Stimulated activated CD8-positive, alpha-beta memory T cell treated with anti-CD3 and anti-CD28 coated beads, Interleukin-12 subunit alpha, Interleukin-12 subunit beta, amount 100 ng/mL, for 24 hours (primary cell): ENCODE measurements around the gene TRAK1.

Experiments
- DNase-seq: peaks from one replicate; pipeline ENCODE4 v3.0.0-alpha.2; 2020; ENCODE audit errors: extremely low read depth

The TRAK1 gene

DNA sequence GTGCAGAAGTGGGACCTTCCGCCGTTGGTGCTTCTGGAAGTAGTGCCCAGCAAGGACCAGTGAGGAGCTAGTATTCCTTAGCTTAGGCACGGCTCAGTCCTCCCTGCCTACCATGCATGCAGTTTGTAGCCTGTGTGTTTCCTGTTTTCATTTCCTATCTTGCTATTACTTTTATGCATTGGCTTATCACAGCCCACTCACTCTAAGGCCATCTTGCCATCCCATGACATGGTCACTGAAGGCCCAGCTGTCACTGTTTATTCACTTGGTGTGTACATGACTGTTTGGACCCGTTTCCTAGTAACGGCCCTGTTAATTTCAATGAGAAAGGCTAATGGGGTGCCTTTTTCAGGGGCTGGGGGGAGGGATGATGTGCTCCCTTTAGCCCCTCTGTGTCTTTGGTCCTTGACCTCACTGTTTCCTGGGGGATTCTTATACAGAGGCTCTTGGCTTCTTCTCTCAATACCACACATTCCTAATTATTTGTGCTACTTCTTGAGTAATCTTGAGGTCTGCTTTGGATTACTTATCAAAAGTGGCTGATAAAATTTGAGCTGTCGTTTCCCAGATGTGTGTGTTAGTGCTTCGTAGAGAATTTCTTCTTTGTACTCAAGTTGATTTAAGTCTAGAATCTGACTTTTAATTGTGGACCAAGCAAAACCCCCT is 24.5 kb upstream of the TRAK1 start:
- no peak for DNase-seq

DNA sequence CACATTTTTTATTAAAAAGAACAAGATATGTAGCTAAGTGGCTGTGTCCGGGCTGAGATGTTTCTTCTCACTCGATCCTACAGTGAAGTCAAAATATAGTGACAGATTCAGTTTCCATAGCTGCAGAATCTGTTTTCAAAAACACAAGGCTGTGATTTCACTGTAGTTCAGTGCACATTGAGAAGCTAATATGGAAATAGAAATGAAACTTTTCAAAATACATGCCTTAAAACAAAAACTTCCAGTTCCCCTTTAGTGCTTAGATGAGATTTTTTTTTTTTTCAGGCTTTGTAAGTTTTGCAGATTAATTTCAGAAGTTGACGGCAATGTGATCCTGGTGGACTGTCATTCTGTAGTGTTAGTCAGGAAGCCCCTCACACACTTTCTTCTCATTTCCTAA is 23.8 kb upstream of the TRAK1 start:
- DNase-seq = no peak

DNA sequence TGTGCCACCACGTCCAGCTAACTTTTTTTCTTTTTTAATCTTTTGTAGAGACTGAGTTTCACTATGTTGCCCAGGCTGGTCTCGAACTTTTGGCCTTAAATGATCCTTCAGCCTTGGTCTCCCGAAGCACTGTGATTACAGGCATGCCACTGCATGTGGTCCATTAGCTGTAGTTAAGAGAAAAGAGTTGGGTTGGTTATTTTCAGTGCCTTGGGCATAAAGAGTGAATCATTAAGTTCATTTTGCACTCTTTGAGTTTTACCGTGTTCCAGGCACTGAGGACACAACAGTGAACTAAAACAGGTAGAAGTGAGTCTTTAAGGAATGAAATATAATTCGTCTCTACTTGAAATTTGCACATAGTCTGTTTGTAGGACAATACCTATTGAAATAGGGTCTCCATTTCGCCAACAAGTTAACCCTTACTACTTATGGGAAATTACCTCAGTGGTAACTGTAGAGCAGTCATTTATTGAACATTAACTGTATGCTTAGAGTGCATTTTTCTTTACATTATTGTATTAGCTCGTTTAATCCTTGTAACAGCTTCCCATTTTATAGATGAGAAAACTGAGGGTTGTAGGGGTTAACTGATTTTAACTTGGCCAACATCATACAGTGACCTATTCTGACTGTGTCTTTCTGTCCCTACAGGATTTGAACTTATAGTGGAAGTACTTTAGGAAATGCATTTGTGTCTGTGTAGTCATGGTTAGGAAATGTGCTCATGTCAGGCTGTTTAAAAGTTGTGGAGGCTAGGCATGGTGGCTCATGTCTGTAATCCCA is 22.7 kb upstream of the TRAK1 start:
- no peak for DNase-seq

DNA sequence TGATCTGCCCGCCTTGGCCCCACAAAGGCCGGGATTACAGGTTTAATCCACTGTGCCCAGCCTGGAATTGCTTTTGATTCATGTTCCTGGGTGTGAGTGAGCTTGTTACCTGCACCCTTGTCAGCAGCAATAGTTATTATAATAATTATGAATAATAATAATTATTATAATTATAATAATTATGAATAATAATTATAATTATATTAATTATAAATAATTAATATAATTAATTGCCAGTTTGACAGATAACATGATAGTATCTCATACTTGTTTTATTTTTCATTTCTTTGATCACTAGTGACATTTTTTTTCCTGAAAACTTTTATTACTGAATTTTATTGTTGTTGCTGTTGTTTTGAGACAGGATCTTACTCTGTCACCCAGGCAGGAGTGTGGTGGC is 21.1 kb upstream of the TRAK1 start:
- DNase-seq = no peak

DNA sequence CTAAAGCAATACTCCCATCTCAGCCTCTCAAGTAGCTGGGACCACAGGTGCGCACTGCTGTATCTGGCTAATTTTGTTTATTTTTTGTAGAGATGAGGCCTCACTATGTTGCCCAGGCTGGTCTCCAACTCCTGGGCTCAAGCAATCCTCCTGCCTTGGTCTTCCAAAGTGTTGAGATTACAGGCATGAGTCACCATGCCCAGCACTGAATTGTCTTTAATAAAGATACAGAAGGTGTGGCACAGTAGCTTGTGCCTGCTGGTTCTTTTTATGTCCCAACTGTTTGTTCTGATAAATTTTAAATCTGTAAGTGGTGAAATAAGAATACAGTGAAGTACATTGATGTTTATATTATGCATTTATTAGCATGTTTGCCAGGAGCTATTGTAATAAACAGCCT is 20.6 kb upstream of the TRAK1 start:
- no peak for DNase-seq

DNA sequence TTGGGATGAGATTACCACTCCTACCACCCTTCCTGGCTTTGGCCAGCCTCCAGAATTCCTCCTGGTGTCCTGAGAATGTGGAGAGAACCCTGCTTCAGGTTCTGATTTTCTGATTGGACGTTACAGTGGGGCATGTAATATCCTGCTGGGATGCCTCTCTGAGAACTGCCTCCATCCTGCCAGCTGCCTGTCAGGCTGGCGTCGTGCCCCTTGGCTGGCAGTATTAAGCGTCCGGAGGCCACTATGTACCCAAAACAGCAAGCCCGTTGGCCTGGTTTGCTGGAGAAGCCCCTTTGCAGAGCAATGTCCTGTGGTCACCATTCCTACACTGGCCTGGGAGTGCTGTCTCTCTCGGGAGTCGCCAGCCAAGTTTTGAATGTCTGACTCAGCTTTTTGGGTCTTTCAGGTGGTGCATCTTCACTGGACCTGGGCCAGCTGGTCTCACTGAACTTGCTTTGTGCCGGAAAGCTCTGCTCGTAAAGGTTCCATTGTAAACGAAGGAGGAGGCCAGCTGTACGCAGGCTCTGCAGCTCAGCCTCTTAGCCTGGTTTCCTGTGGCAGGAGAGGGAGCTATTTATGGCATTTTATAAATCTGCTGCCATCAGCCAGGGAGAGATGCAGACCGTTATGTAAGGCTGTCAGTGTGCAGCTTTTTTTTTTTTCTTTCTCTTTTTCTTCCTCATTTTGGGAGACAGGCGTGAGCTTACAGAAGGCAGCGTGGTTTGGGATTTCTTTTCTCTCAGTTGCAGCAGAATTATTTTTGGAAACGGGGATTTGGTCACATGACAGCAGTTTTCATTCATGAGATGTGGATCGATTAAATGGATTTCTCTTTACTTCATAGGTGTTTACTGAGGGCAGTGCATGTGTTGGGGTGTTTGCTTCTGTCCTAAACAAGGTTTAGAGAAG is 19.0 kb upstream of the TRAK1 start:
- no peak for DNase-seq

DNA sequence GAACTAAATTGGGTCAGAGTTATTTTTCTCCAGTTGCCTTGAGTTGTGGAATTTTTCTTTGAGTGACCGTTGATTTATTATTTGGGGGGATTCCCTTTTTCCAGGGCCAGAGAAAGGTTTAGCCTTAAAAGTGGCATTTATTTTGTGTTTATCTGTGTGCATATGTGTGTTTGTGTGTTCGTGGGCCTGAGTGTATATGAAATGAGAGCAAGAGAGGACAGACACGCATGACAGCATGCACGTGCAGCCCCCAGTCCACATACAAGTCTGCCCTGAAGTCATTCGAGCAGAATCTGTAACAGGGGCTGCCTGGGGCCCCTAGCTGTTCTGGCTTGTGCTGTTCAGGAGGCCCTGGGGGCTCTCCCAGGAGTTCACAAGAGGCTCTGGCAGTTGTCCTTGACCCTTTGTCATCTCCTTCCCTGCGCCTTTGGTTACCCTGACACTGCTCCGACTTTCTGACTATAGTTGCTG is 18.3 kb upstream of the TRAK1 start:
- DNase-seq = no peak

DNA sequence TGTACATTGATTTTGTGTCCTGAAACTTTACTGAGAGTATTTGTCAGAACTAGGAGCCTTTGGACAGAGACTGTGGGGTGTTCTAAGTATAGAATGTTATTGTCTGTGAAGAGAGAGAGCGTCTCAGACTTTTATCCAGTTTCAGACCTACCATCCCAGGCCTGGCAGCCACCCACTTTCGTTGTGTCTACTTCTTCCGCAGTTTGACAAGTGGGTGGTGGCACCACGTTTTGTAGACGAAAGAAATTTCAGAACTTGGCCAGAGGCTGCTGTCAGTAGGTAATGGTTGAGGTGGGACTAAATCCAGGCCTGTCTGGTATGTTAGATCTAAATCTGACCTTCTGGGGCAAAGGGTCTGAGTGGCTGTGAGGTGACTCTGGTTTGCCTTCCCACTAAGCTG is 13.4 kb upstream of the TRAK1 start:
- DNase-seq = no peak

DNA sequence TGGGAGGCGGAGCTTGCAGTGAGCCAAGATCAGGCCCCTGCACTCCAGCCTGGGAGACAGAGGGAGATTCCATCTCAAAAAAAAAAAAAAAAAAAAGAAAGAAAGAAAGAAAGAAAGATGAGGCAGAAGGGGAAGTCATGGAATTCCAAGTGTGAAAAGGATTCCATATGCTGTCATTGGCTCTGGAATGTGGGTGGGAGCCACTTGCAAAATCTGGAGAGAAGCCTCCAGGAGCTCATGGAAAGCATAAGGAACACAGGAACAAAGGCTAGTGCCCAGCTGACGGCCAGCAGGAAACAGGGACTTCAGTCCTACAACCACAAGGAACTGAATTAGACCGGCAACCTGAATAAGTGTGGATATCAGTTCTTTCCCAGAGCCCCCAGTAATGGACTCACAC is 12.5 kb upstream of the TRAK1 start:
- no peak for DNase-seq

DNA sequence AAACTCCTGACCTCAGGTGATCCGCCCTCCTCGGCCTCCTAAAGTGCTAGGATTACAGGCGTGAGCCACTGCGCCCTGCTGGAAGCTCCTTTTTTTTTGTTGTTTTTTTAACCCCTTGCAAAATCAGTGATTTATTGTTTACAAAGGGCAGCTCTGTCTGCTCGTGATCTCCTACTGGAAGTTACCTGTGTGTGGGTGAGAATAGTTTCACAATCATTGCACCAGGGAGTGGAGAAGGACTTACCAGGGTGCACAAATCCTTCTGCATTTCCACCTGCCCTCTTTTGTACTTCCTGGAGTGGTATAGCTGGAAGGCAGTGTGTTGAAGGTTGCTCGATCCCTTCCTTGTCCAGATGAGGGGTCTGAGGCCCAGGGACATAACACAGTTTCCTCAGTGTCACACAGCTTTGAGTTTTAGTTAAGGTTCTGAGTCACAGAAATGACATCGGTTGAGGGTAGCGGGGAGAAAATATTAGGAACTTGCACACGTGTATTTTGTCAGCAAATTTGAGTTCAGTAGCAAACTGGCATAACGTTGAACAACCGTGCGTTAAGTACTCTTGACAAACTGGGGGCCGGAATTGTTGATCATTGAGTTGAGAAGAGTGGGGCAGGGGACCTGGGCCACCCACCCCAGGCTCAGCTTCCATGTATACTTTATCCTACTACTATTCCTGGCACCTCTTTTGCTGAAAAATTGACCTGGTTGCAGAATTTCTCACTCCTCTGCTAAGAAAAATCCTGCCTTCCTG is 11.3 kb upstream of the TRAK1 start:
- DNase-seq = no peak

DNA sequence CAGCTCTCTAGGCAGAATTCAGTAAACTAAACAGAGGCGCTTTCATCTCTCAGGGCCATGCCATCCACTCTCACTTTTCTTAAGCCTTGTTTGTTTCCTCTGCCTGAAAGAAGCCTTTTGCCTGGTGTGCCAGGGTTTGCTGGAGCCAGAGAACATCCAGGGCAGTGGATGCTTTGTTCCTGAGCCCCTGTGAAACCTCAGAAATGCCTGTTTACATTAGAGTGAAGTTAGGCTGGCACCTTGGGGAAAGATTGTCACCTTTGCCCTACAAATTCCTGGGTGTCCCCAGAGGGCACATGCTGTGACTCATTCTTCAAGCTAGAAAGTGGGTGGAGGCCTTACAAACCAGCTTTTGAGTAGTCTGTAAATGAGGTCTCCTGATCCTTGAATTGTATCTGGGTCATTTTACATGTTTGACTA is 10.7 kb upstream of the TRAK1 start:
- no peak for DNase-seq

DNA sequence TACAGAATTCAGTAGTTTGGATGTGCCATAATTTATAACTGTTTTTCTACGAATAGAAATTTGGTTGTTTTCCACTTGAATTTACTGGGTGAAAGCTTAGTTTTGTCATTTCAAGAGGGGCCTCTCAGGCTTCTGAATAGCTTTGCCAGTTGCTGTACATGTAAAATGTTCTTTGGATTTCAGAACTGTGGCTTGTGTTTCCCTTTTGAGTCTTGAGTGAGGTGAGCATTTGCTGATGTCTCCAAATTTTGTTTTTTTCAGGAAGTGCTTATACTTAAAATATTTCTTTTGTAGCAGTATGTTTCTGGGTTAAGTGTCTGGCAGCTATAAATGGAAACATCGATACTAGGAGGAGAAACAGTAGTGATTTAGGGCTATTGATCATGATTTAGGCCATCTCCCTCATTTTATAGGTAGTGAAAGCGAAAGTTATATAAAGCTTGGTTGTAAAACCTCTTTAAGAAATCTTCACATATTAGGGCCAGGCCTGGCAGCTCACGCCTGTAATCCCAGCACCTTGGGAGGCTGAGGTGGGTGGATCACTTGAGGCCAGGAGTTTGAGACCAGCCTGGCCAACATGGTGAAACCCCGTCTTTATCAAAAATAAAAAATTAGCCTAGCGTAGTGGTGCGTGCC is 9.2 kb upstream of the TRAK1 start:
- no peak for DNase-seq

DNA sequence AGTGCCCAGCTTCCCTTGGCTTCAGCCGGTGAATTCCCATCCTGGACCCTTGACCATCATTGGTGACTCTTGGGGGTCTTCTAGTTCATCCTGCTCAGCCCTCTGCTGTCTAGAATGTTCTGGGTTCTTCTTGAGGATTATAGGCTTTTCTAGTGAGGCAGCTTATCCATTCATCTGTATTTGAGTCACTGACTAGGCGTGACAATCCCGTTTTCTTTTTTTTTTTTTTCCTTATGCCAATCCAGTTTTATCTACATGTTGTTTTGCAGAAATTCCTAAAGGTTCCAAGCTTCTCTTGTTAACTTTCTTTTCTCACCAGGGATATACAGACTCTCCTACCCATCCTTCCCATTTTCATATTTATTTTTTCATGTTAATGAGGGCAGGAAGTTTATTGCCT is 6.6 kb upstream of the TRAK1 start:
- no peak for DNase-seq

DNA sequence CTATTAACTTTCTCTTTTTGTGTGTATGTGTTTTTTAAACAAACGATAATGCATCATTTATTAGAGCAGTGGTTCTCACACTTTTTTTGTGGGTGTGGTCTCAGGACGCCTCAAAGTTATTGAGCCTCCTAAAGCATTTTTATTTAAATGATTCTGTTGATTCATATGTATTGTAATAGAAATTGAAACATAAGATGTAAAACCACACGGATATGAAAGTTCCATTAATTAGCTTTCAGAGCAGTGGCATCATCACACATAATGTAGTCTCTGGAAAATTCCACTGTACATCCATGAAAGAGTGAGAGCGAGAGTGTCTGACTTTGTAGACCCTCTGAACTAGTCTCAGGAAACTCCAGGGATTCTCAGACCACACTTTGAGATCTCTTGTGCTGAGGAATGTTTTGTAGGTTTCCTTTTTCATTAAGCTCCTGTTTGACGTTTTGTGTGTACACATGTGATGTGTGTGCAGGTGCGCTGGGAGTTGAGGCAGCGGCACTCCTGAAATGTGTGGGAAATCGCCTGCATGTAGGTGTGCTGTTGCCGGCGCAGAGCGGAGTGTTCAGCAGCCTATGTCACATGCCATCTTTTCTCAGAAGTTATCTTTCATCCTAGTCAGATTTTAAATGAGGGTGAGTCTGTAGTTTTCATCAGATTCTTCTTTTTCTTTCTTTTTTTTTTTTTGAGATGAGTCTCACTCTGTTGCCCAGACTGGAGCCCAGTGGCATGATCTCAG is 5.3 kb upstream of the TRAK1 start:
- DNase-seq = no peak

DNA sequence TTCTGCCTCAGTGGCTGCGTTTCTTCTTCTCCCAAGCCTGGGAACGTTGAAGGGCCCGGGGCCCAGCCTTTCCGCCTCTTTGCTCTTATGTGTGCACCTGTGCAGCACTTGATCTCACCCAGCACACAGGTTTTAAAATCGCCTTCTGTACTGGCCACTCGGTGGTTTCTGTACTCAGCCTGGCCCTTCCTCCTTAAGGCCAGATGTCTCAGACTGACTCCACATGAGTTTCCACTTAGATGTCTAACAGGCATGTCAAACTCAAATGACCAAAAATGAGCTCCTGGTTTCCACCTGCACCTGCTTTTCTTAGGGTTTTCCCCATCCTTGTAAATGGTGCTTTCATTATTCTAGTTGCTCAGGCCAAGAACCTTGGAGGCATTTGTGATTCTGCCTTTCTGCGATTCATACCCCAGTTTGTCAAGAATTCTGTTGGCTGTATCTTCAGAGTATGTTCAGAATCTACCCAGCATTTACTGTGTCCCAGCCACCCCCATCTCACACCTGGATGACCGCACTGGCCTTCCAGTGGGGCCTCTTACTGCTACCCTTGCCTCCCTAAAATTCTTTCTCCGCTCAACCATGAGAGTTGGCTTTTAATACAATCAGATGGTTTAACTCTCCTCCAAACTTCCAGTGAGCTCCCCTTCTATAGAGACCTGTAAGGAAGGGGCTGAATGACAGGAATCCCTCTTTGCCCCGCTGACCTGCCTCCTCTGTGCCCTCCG is 2.2 kb upstream of the TRAK1 start:
- DNase-seq = no peak

DNA sequence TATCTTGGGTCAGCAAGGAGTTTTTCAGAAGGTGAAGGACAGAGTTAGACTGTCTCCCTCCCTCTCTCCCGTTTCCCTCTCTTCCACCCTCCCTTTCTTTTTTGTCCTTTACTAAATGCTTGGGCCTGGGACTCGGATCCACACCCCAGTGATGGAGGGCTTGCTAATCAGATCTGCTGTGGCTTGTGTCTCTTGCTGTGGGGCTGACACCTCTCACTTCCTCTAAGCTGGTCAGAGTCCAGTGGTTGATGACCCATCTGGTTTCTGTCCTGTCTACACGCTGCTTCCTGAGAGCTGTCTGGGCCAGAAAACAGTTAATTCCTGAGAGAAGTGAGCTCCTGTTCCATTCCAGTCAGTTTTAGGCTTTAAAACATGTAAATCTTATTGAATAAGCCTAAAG is 849 bp downstream of the TRAK1 start:
- DNase-seq = no peak

DNA sequence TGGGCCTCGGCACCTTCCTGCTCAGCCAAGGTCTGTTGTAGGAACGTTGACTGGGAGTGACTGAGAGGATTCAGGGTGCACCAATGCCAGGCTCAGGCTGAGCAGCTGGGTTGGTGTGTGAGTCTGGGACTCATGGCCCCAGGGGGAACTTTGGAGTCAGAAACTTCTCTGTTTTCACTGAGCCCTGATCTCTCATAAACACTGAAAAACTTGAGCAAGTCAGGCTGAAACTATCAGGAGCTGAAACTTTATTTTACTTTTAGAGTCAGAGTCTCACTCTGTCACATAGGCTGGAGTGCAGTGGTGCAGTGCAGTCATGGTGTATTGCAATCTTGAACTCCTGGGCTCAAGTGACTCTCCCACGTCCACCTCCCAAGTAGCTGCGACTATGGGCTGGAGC is 3.0 kb downstream of the TRAK1 start:
- no peak for DNase-seq

DNA sequence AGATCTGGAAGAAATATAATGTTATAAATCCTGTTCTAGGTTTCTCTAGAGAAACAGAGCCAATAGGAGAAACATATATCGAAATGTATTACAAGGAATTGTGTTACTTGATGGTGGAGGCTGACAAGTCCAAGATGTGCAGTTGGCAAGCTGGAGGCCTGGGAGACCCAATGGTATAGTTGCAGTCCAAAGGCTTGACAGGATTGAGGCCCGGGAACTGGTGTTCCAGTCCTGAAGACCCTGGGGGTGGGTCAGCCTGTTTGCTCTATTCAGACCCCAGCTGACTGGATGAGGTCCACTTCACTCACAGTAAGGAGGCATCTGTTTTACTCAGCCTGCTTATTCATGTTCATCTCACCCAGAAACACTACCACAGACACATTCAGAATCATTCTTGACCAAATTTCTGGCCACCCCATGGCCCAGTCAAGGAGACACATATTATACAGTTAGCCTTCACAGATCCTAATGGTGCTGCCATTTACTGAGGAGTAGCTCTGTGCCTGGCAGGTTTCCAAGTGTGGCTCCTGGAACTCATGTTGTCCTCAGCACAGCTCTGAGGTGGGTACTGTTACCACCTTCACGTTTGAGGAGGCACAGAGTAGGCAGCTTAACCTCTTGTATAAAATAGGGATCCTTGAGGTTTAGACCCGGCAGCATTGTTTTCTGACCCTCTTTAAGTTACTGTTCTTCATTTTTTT is 3.7 kb downstream of the TRAK1 start:
- DNase-seq = no peak

DNA sequence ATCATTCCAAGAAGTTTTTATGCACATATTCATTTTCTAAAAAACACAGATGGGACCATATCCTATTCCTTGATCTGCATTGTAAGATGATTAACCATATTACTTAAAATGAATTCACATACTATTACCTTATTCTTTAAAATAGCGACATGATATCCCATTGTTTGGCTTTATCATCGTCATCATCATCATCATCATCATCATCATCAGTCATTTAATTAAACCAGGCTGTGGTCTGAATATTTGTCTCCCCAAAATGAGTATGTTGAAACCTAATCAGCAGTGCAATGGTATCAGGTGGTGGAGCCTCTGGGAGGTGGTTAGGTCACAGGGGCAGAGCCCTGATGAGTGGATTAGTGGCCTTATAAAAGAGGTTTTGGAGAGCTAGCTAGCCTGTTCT is 4.4 kb downstream of the TRAK1 start:
- DNase-seq = no peak
